Immature natural killer cell (primary cell): ENCODE data around the gene DEDD. TPM values are rescaled to one million over a fixed set of nuclear protein-coding genes. Genes with fewer than 3 reads are reported as not detected.
"Not testable (repeated sequence)": the region's sequence is repeated elsewhere in the genome, so short reads cannot be mapped to it uniquely, and the experiment has no call there.

ENCODE experiments used
- DNase-seq, 3 donors: peaks; one replicate each; pipeline ENCODE4 v3.0.0; 2022; ENCODE audit warnings: mixed read lengths in 1 of 3
- H3K27ac Mint-ChIP-seq, 6 donors: one replicate each; pipeline ENCODE4 v1.8.0; 2020; ENCODE audit warnings: mixed read lengths in 6 of 6, mild to moderate bottlenecking in 5 of 6, inconsistent platforms in 4 of 6, moderate library complexity in 3 of 6
- H3K27me3 Mint-ChIP-seq, 3 donors: one replicate each; pipeline ENCODE4 v1.8.0; 2020 to 2021; ENCODE audit warnings: low read depth in 3 of 3, mild to moderate bottlenecking in 3 of 3, mixed read lengths in 3 of 3, moderate library complexity in 3 of 3, inconsistent platforms in 1 of 3
- H3K36me3 Mint-ChIP-seq, 3 donors: one replicate each; pipeline ENCODE4 v1.8.0; 2020; ENCODE audit warnings: mixed read lengths in 3 of 3, inconsistent platforms in 2 of 3, mild to moderate bottlenecking in 2 of 3
- H3K4me1 Mint-ChIP-seq, 2 donors: one replicate each; pipeline ENCODE4 v1.8.0; 2020; ENCODE audit warnings: inconsistent platforms in 2 of 2, mild to moderate bottlenecking in 2 of 2, mixed read lengths in 2 of 2, moderate library complexity in 1 of 2
- H3K4me3 Mint-ChIP-seq, 5 donors: one replicate each; pipeline ENCODE4 v1.8.0; 2020; ENCODE audit warnings: mild to moderate bottlenecking in 5 of 5, mixed read lengths in 5 of 5, inconsistent platforms in 3 of 5, moderate library complexity in 3 of 5
- H3K9me3 Mint-ChIP-seq, 6 donors: one replicate each; pipeline ENCODE4 v1.8.0; 2020; ENCODE audit warnings: mild to moderate bottlenecking in 6 of 6, mixed read lengths in 6 of 6, inconsistent platforms in 4 of 6, moderate library complexity in 3 of 6
- polyA plus RNA-seq, 3 donors: library from polyadenylated mRNA; unstranded; fragments of 300-500 nt; fragmentation: Illumina TruSeq; gene quantifications; one replicate each; pipeline ENCODE4 v1.2.3, GENCODE V29; 2021

The DEDD gene
- polyA plus RNA-seq, 3 donors from 2014 or later = 27.5 to 43.8 (median 42.2) TPM

DNA sequence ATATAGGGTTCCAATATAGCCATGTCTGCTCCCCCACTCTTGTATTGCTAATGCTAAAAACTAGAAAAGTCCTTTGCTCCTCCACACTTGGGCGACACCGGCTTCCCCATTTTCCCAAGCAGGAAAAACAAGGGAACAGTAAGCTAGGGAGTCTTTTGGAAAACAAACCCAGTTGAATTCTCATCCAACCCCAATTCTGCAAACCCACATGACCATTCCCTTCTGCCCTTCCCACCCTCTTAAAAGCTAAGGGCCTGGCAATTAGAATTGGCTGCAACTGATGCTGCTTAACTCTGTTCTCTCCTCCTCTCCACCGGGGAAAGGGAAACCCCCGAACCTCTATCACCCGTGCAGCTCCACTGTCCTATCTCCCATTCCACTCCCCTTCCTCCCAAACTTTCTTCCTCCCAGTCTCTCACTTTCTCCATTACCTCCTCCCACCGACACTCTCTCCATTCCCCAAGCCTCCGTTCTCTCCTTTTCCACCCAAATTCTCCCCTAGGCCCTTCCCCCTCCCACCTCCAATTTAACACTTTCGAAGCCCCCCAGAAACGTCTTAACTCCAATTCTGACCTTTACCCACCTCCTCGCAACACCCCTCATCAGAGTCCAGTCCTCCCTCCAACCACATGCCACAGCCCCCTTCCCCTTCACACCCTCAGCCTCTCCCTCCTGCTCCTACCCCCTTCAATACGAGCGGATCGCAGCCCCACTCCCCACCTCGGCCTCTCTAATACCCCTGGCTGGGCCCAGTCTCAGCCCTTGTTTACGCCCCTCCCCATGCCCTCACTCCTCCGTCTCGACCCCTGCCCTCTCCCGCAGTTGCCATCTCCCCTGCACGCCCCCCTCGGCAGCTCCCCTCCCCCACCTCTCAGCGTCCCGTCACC, 701 bp downstream of the DEDD start:
- DNase-seq = peak in 1 of 3 donors; percentile 12
- H3K4me1 Mint-ChIP-seq = peaks cover 23 to 46% of the 10 kb centered on the region in 2 donors
- H3K36me3 Mint-ChIP-seq = peaks cover under 1 to 12% (median 7%) of the 10 kb centered on the region in 3 donors
- no peak overlapping the region for H3K4me3 Mint-ChIP-seq
- peaks cover 5 to 10% (median 7%) of the 10 kb centered on the region in 3 donors for H3K27me3 Mint-ChIP-seq
- H3K27ac Mint-ChIP-seq = peak overlapping the region in 3 of 6 donors; percentile 83 to 98 (median 97)
- H3K9me3 Mint-ChIP-seq = no peaks in the 10 kb centered on the region

DNA sequence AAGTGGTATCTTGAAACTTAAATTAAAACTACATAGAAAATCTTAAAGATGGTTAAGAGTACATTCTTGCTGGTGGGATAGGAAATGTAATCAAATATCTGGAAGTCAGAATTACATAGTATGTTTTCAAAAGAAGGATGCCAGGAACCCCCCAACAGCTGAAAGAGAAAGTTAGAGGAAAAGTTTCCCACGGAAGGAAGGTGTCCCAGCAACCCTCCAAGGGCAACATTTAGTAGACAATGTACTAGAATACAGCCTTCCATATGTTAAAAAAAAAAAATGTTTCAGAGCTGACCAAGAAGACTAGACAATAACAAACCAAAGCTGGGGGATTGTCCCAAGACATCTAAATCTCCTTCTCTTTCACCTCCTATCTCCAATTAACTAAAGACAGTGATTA, 2.2 kb downstream of the DEDD start:
- no peaks in the 10 kb centered on the region for H3K9me3 Mint-ChIP-seq
- peaks cover 5 to 10% (median 7%) of the 10 kb centered on the region in 3 donors for H3K27me3 Mint-ChIP-seq
- peak overlapping the region in 1 of 5 donors; percentile 1 for H3K4me3 Mint-ChIP-seq
- peaks cover 27 to 52% of the 10 kb centered on the region in 2 donors for H3K4me1 Mint-ChIP-seq
- H3K36me3 Mint-ChIP-seq = peaks cover 5 to 19% (median 11%) of the 10 kb centered on the region in 3 donors
- DNase-seq = no peak
- peak overlapping the region in 3 of 6 donors; percentile 83 to 98 (median 97) for H3K27ac Mint-ChIP-seq

DNA sequence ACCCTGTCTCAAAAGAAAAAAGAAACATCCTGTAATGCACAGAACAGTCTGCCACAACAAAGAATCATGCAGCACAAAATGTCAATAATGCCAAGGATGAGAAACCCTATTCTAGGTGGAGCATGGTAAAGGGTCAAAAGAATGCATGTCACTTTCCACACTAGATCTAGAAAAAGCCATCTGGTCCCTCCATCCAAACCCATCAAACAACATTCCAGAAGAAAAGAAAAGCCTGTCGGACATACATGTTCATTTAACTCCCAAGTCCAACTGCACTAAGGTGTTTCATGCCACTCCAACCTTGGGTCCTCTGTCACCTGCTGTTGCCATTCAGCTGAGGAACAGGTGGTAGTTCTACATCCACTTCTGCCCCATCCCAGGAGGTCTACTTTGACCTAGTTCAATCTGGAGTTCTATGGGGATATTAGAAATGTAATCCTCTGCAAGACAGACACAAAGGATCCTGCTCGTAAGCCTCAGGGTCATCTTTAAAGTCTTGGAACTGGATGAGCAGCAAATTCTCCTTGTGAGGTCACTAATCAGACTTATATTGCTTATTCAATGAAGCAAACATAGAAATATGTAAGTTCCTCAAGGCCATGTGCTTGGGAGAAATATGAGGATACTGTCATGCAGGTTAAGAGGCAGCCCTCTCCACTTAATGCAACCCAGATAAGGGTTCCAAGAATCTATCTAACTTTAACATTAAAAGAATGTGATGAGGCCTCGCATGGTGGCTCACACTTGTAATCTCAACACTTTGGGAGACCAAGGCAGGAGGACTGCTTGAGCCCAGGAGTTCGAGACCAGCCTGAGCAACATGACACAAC, 3.7 kb downstream of the DEDD start:
- no peak for DNase-seq
- Mint-ChIP-seq H3K4me3 (no peak overlapping the region), H3K27me3 (peaks cover 5 to 10% (median 7%) of the 10 kb centered on the region in 3 donors), H3K36me3 (peaks cover 5 to 26% (median 15%) of the 10 kb centered on the region in 3 donors), H3K27ac (peak overlapping the region in 1 of 6 donors; percentile 61), H3K9me3 (no peaks in the 10 kb centered on the region), H3K4me1 (peaks cover 25 to 48% of the 10 kb centered on the region in 2 donors)

- no peak overlapping the region for H3K4me3 Mint-ChIP-seq
- H3K36me3 Mint-ChIP-seq = peaks cover 5 to 32% (median 23%) of the 10 kb centered on the region in 3 donors
- peaks cover 25 to 48% of the 10 kb centered on the region in 2 donors for H3K4me1 Mint-ChIP-seq
- H3K27ac Mint-ChIP-seq = peak overlapping the region in 1 of 6 donors; percentile 40
- no peaks in the 10 kb centered on the region for H3K9me3 Mint-ChIP-seq
- peaks cover 5 to 10% (median 7%) of the 10 kb centered on the region in 3 donors for H3K27me3 Mint-ChIP-seq
- DNase-seq = no peak
Observed at GRCh38 chr1:161127649-161128048, 4.8 kb downstream of the DEDD start.

DNA sequence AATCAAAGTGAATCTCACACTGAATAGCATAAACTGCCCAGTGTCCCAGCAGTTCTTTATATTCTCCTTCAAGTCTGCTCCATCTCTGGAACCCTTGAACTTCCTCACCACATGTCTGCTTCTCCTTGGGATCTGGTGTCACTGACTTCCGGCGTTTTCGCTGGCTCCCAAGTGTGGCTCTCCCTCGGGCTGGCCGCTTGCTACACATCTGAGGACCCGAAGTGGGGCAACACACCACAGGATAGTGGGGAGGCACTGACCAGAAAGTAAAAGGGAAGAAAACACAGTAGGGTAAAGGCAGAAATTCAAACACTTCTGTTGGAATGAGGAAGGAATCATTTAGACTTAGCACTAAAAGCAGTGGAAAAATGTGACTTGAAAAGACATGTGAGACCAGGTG, 9.5 kb downstream of the DEDD start:
- H3K36me3 Mint-ChIP-seq = peaks cover 5 to 40% (median 29%) of the 10 kb centered on the region in 3 donors
- H3K27ac Mint-ChIP-seq = peak overlapping the region in 2 of 6 donors; percentile 49 to 76
- no peak for DNase-seq
- peaks cover 0 to 2% (median 1%) of the 10 kb centered on the region in 3 donors for H3K27me3 Mint-ChIP-seq
- H3K4me3 Mint-ChIP-seq = no peak overlapping the region
- H3K9me3 Mint-ChIP-seq = no peaks in the 10 kb centered on the region
- peaks cover 30 to 48% of the 10 kb centered on the region in 2 donors for H3K4me1 Mint-ChIP-seq

- peak overlapping the region in 2 of 6 donors; percentile 9 to 51 for H3K27ac Mint-ChIP-seq
- H3K36me3 Mint-ChIP-seq = peaks cover 5 to 35% (median 22%) of the 10 kb centered on the region in 3 donors
- H3K4me3 Mint-ChIP-seq = no peak overlapping the region
- H3K4me1 Mint-ChIP-seq = peaks cover 38 to 48% of the 10 kb centered on the region in 2 donors
- no peak for DNase-seq
- H3K27me3 Mint-ChIP-seq = peaks cover 0 to 4% (median 2%) of the 10 kb centered on the region in 3 donors
- no peaks in the 10 kb centered on the region for H3K9me3 Mint-ChIP-seq
Observed at GRCh38 chr1:161121834-161122233, 10.6 kb downstream of the DEDD start.

DNA sequence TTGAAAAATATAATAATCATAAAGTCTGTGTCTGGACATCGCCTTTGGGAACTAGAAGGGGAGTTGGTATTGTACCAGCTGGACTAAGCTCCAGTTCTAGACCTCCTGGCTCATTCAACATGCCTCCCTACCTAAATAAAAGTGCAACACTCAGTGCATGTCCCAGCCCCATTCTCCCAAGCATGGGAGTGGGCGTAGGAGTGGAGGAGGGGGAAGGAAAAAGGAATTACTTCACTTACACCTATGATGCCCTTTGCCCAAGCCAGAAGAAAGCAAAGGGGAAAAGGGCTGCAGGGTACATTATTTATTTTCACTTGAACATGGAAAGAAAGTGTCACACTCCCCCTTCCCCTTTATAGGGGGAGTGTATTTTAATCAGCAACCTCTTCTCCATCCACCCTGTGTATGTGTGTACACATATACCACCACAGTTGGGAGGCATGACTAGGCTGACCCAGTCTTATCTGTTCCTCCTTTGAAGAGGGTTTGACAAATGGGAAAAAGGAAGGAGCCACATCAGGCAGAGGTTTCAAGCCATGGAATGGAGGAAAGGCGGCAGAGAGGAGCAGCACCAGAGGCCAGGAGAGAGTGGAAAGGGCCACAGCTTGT, 11.3 kb downstream of the DEDD start:
- Mint-ChIP-seq H3K27me3 (peaks cover 0 to 4% (median 2%) of the 10 kb centered on the region in 3 donors), H3K4me3 (no peak overlapping the region), H3K9me3 (no peaks in the 10 kb centered on the region), H3K27ac (peak overlapping the region in 4 of 6 donors; percentile 34 to 51 (median 43)), H3K4me1 (peaks cover 41 to 48% of the 10 kb centered on the region in 2 donors), H3K36me3 (peaks cover 0 to 32% (median 22%) of the 10 kb centered on the region in 3 donors)
- DNase-seq = no peak

DNA sequence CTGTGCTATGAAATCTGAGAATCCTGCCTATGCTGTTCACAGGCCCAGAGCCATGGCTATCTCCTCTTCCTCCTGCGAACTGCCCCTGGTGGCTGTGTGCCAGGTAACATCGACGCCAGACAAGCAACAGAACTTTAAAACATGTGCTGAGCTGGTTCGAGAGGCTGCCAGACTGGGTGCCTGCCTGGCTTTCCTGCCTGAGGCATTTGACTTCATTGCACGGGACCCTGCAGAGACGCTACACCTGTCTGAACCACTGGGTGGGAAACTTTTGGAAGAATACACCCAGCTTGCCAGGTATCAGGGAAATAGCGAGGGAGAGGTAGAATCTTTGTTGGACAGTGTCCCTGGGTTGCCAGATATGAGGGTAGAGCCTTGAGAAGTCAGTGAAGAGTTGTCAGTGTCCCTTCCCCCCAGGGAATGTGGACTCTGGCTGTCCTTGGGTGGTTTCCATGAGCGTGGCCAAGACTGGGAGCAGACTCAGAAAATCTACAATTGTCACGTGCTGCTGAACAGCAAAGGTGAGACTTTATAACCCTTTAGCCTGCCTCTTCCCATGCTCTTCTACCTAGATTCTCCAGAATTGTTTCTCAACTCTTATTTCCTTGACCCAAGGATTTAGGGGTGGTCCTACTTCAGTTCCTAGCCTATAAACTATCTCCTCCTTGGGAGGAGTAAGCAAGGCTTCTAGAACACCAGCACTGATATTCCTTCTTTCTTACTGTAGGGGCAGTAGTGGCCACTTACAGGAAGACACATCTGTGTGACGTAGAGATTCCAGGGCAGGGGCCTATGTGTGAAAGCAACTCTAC, 13.2 kb downstream of the DEDD start:
- Mint-ChIP-seq H3K4me3 (peak overlapping the region; percentile 93 to 97 (median 94)), H3K27ac (peak overlapping the region; percentile 92 to 99 (median 98)), H3K36me3 (peaks cover 0 to 25% (median 17%) of the 10 kb centered on the region in 3 donors), H3K4me1 (peaks cover 51 to 54% of the 10 kb centered on the region in 2 donors), H3K27me3 (peaks cover 0 to 6% (median 2%) of the 10 kb centered on the region in 3 donors), H3K9me3 (no peaks in the 10 kb centered on the region)
- peak; percentile 63 to 73 (median 66) for DNase-seq

DNA sequence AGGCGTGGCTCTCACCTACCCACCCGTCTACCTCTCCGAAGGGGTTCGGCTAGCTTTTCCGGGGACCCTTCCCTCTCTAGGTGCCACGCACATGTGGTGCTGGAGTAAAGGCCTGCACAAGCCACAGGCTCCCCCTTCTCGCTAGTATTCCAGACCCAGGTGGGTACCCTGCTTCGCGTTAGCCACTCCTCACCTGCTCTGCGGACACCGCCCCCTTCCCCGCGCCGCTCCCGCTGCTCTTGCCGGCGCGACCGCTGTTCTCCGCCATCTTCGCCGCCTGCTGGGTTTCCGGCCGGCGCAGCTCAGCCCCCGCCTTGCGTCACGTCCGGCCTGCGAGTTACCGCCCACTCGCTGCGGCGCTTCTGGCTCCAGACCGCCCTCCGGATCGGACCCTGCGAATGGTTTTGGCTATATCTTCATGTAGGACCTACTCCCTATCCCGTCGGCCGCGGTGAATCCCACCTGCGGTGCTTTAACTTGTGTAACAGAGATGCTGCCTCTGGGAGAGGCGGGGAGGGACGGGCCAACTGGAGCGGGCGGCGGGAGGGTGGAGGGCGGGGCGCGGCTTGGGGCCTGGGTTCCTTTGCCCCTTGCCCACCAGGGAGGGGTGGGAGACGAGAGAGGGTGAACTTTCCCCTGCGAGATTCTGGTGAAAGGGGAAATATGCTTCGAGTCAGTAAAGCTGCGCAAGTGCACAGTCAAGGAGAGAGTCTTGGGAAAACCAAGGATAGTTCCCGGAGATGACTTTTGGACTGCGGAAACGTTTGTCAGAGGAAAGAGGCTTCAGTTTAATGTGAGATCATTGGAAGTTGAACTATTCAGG, 14.5 kb downstream of the DEDD start, which contains the start of the genes NIT1 and PFDN2:
Gene NIT1, plus strand, starts transcription at position 347 of the 823 bp plus-strand sequence. Its CDS starts 72 bp downstream, at position 419.
Gene PFDN2, minus strand, starts transcription at position 279 of the 823 bp plus-strand sequence. Its CDS starts 11 bp downstream, at position 268.
- peaks cover 60 to 65% of the 10 kb centered on the region in 2 donors for H3K4me1 Mint-ChIP-seq
- H3K9me3 Mint-ChIP-seq = no peaks in the 10 kb centered on the region
- H3K27me3 Mint-ChIP-seq = peaks cover 0 to 6% (median 2%) of the 10 kb centered on the region in 3 donors
- H3K36me3 Mint-ChIP-seq = peaks cover 0 to 17% (median 9%) of the 10 kb centered on the region in 3 donors
- H3K27ac Mint-ChIP-seq = peak within 1 kb of the TSS; percentile 92 to 99 (median 98)
- H3K4me3 Mint-ChIP-seq = peak within 1 kb of the TSS; percentile 93 to 97 (median 94)
- DNase-seq = peak; percentile 83 to 85 (median 84)

DNA sequence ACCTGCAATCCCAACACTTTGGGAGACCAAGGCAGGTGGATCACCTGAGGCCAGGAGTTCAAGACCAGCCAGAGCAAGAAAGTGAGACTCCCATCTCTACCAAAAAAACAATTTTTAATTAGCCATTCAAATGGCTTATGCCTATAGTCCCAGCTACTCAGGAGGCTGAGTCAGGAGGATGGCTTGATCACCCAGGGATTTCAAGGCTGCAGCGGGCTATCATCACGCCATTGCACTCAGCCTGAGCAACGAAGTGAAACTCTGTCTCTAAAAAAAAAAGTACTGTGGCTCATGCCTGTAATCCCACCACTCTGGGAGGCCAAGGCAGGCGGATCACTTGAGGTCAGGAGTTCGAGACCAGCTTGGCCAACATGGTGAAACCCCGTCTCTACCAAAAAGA, 16.5 kb downstream of the DEDD start:
- H3K27ac Mint-ChIP-seq = peak overlapping the region in 5 of 6 donors; percentile 22 to 58 (median 42)
- not testable (repeated sequence) for H3K36me3 Mint-ChIP-seq, H3K9me3 Mint-ChIP-seq, DNase-seq, H3K27me3 Mint-ChIP-seq
- H3K4me1 Mint-ChIP-seq = peaks cover 67 to 80% of the 10 kb centered on the region in 2 donors
- peak overlapping the region; percentile 25 to 97 (median 50) for H3K4me3 Mint-ChIP-seq

- Mint-ChIP-seq H3K27me3 (peaks cover 0 to 6% (median 2%) of the 10 kb centered on the region in 3 donors), H3K27ac (peak overlapping the region in 4 of 6 donors; percentile 22 to 58 (median 40)), H3K4me1 (peaks cover 65 to 77% of the 10 kb centered on the region in 2 donors), H3K9me3 (no peaks in the 10 kb centered on the region), H3K4me3 (peak overlapping the region in 2 of 5 donors; percentile 7 to 59), H3K36me3 (peaks cover 0 to 3% (median 0%) of the 10 kb centered on the region in 3 donors)
- DNase-seq = no peak
Observed at GRCh38 chr1:161115132-161115711, 17.2 kb downstream of the DEDD start.
